ENCODE measurements around the gene ROCK2.

DNA sequence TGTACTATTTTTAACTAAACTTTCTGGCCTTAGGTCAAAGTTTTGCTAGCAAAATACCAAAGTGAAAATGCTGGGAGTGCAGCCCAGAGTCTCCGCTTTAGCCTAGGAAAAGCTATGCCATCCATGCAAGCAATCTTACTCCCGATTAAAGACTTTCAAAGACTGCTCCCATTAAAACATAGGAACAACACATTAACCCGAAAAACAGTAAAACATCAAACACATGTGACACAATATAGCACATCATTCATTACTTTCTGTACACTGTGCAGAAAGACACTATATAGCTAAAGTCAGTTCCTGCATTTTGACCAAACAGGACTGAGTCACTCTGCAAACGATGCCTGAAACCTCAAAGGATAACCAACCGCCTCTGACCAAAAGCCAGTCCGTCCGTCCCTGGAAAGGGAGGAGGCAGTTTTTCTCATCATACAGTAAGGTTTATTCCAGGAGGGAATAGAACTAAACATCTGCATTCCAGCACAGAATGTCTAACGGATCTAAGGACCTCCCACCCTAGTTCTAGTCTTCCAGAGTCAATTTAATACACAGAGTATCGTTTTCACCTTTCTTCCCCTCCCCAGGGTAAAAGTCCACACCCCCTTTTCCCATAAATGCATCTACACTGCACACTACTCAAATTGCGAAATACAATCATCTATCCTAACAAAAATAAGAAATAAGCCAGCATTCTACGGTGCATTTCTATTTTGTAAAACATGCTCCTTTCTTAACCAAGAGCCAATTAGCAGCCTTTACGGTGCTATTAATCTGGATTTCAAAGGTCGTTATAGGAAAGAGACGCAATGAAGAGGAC is 1.7 kb downstream of the ROCK2 start:
- TF ChIP-seq, protein P1, sequence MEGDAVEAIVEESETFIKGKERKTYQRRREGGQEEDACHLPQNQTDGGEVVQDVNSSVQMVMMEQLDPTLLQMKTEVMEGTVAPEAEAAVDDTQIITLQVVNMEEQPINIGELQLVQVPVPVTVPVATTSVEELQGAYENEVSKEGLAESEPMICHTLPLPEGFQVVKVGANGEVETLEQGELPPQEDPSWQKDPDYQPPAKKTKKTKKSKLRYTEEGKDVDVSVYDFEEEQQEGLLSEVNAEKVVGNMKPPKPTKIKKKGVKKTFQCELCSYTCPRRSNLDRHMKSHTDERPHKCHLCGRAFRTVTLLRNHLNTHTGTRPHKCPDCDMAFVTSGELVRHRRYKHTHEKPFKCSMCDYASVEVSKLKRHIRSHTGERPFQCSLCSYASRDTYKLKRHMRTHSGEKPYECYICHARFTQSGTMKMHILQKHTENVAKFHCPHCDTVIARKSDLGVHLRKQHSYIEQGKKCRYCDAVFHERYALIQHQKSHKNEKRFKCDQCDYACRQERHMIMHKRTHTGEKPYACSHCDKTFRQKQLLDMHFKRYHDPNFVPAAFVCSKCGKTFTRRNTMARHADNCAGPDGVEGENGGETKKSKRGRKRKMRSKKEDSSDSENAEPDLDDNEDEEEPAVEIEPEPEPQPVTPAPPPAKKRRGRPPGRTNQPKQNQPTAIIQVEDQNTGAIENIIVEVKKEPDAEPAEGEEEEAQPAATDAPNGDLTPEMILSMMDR (IDR thresholded peaks at IDR 0.05; ENCODE audit: poor library complexity), result no peak
- TF ChIP-seq EZH2 (IDR thresholded peaks at IDR 0.05; ENCODE audit: borderline replicate concordance), result no peak
- TF ChIP-seq EZH2phosphoT487 (IDR thresholded peaks at IDR 0.05; ENCODE audit: low read depth, severe bottlenecking, unreplicated experiment), result no peak
